ENCODE results near the gene TFR2. TPM values are rescaled to one million over a fixed set of nuclear protein-coding genes. Genes with fewer than 3 reads are reported as not detected.
A peak's percentile ranks its signal among the peaks of the same experiment; 100 is the strongest.

Gene TFR2
- total and polyA plus RNA-seq, 2 of the 4 experiments (the other 2 are of a cell fraction), result 0.18 to 0.50 TPM

- dilution Hi-C loops (cut with HindIII; ENCODE audit: low sequenced_read_pairs, unreplicated experiment) (no loop called here), intact Hi-C loops (cut with micrococcal nuclease) (loop anchor here (1.0 to 10.0 kb wide), 3 partner anchors 16 to 248 kb away; partner anchors contain the start of genes GNB2 and PCOLCE), in situ Hi-C loops (cut with MboI; ENCODE audit: low sequenced_read_pairs) (loop anchor here (25.0 kb wide), 1 partner anchor 276 kb away; the partner anchor contains the start of genes SLC12A9 and TRIP6)
- Histone ChIP-seq H2BK15ac (ENCODE audit: low read depth, low read length) (peak within 1 kb of the TSS; percentile 36; the same call in 1 of the 3 replicates), H2AK5ac (ENCODE audit: low read depth, low read length) (peak within 1 kb of the TSS; percentile 98), H2BK120ac (ENCODE audit: low read depth, low read length) (peak within 1 kb of the TSS; percentile 51), H4K8ac (ENCODE audit: low read depth in 2 of 2, low read length in 2 of 2) (peak within 1 kb of the TSS; percentile 91 to 92), H4K91ac (ENCODE audit: insufficient read depth, low read depth, low read length) (peak within 1 kb of the TSS; percentile 58), H3K36me3 (ENCODE audit: control insufficient read depth, insufficient read depth, low read length) (peaks cover 12% of the 10 kb centered on the region), H2AFZ (replicated peaks; ENCODE audit: low read length, poor library complexity) (peak within 1 kb of the TSS; percentile 96), H3K4me3 (ENCODE audit: insufficient read depth, low read depth, low read length) (peak within 1 kb of the TSS; percentile 72), H3K18ac (ENCODE audit: low read depth, low read length) (peak within 1 kb of the TSS; percentile 53; the same call in 1 of the 2 replicates), H3K23ac (ENCODE audit: low read depth, low read length) (peak within 1 kb of the TSS; percentile 92), H2BK20ac (ENCODE audit: low read depth, low read length) (no peak within 1 kb of the TSS), H4K5ac (ENCODE audit: low read depth, low read length) (peak within 1 kb of the TSS; percentile 81), H3K9me1 (ENCODE audit: insufficient read depth, low read length) (no peaks in the 10 kb centered on the region), H2AK9ac (replicated peaks; ENCODE audit: low read depth, low read length, poor library complexity) (peak within 1 kb of the TSS; percentile 96), H3K4me1 (ENCODE audit: control insufficient read depth, insufficient read depth, low read length) (peaks cover 17% of the 10 kb centered on the region), H3K9ac (ENCODE audit: low read depth, low read length) (peak within 1 kb of the TSS; percentile 96), H3K9me3 (ENCODE audit: control insufficient read depth, insufficient read depth, low read length) (no peaks in the 10 kb centered on the region), H4K20me1 (ENCODE audit: insufficient read depth, low read length) (peaks cover 26% of the 10 kb centered on the region), H3K79me1 (ENCODE audit: low read depth in 1 of 2, low read length in 2 of 2) (peaks cover 6 to 44% of the 10 kb centered on the region in 2 experiments; a peak in 3 of 4 replicates), H3K27ac (ENCODE audit: insufficient read depth, low read length) (peak within 1 kb of the TSS; percentile 90), H3K56ac (ENCODE audit: extremely low read depth, insufficient read depth, low read length) (peak within 1 kb of the TSS; percentile 80), H3K4me2 (ENCODE audit: low read depth, low read length) (peak within 1 kb of the TSS; percentile 99), H3K14ac (replicated peaks; ENCODE audit: low read depth, low read length) (peak within 1 kb of the TSS; percentile 59), H3K27me3 (ENCODE audit: control insufficient read depth, insufficient read depth, low read length) (no peaks in the 10 kb centered on the region), H2BK5ac (ENCODE audit: low read depth, low read length, poor library complexity, severe bottlenecking) (peak within 1 kb of the TSS; percentile 83), H3K4ac (ENCODE audit: low read depth, low read length) (peak within 1 kb of the TSS; percentile 95)
- DNase-seq (peak; percentile 100), ATAC-seq (ENCODE audit: low read depth) (peak; percentile 86)
- BruUV-seq (replicated peaks), result no TSS peak
- TF ChIP-seq CEBPB (IDR thresholded peaks at IDR 0.05; ENCODE audit: low read depth, low read length), result no peak
- no peak for TF ChIP-seq MXI1 (IDR thresholded peaks at IDR 0.05; ENCODE audit: borderline replicate concordance, low read depth, low read length)
- TF ChIP-seq RFX5 (IDR thresholded peaks at IDR 0.05; ENCODE audit: low read depth, low read length), result peak; percentile 60
- peak; percentile 83; the same call in 1 of the 2 replicates for TF ChIP-seq MAZ (IDR thresholded peaks at IDR 0.05; ENCODE audit: borderline replicate concordance, low read depth, low read length)
- 0 out of 2 replicates have a peak, but pooled peaks have one; percentile 7 for TF ChIP-seq CTCF (conservative IDR thresholded peaks at IDR 0.05; ENCODE audit: low read depth, low read length)
- TF ChIP-seq POLR2A (IDR thresholded peaks at IDR 0.05; ENCODE audit: low read depth, low read length), result no peak
- peak; percentile 60; the same call in 1 of the 2 replicates for TF ChIP-seq BHLHE40 (IDR thresholded peaks at IDR 0.05; ENCODE audit: low read depth, low read length)
- TF ChIP-seq FOS (IDR thresholded peaks at IDR 0.05; ENCODE audit: low read depth, low read length), result peak; percentile 89; the same call in 1 of the 2 replicates
- ChIA-PET POLR2A (ENCODE audit: unreplicated experiment) (interaction anchor here (0.6 to 1.4 kb wide), 4 partner anchors 16 to 158 kb away, joined by 3 to 5 read pairs (median 4); partner anchors contain the start of genes MOSPD3, PCOLCE and ZCWPW1), CTCF (interaction anchor here (0.9 to 1.6 kb wide), 3 partner anchors 11 to 20 kb away, joined by 3 to 4 read pairs (median 3); partner anchors contain the start of gene PCOLCE)
- WGBS, 2 experiments (ENCODE audit: extremely low coverage in 2 of 2, insufficient read length in 1 of 2), result 0% methylated on average over 20 of the region's 53 CpGs; no CpG with 5 or more reads in 1 of the 2 experiments
Measured at GRCh38 chr7:100586266-100587025, 54.9 kb downstream of the TFR2 start, which contains the start of gene FBXO24. TSS of gene FBXO24 (plus strand) at chr7:100586328. CDS start at chr7:100586626, 298 bp downstream.

Measured in IMR-90 (cell line).